B cell (primary cell): ENCODE measurements around the gene GGA3. TPM values are rescaled to one million over a fixed set of nuclear protein-coding genes. Genes with fewer than 3 reads are reported as not detected.

ENCODE experiments used
- ATAC-seq: fragments of 200-7000 bp; cut with Tn5 transposase; one replicate; pipeline ENCODE4 v1.10.0; 2021; ENCODE audit warnings: low read depth, mild to moderate bottlenecking, moderate number of reproducible peaks, moderate library complexity
- CTCF ChIA-PET: fragments of 350-600 bp; sonication (Branson Sonifier 250); formaldehyde crosslinking; loops from one replicate; lab custom pipeline; 2021; ENCODE audit warnings: antibody characterized with exemption, inconsistent platforms; lab: Charles Lee
- POLR2A ChIA-PET: fragments of 350-600 bp; sonication (Branson Sonifier 250); formaldehyde crosslinking; loops from one replicate; lab custom pipeline; 2021; ENCODE audit warnings: antibody characterized with exemption; lab: Charles Lee
- DNase-seq: peaks from one replicate; pipeline ENCODE4 v3.0.0; 2013
- H2AFZ ChIP-seq: 2 replicates; pipeline ENCODE4 v1.6.1; 2012; ENCODE audit warnings: mild to moderate bottlenecking, low read depth, low read length; ENCODE audit not compliant: insufficient read depth, poor library complexity, severe bottlenecking
- H3K27ac ChIP-seq, 2 donors: 1 replicate in 1 of 2; 2 replicates in 1 of 2; pipeline ENCODE4 v1.5.1; 2012 to 2013; ENCODE audit warnings: low read length in 2 of 2, mild to moderate bottlenecking in 2 of 2, moderate library complexity in 1 of 2
- H3K27me3 ChIP-seq, 4 experiments: fragments of 200-600 bp in 1 of 4; sonication (generic) in 1 of 4; replicated peaks in 1 of 4; 1 replicate in 2 of 4; 2 replicates in 2 of 4; pipeline versions ENCODE4 v1.6.1 to v1.7.0; 2013 to 2016; ENCODE audit warnings: low read length in 3 of 4, mild to moderate bottlenecking in 2 of 4, mixed read lengths in 1 of 4, moderate library complexity in 1 of 4; ENCODE audit not compliant: insufficient read depth in 4 of 4, control insufficient read depth in 3 of 4; ENCODE audit errors: control extremely low read depth in 1 of 4
- H3K36me3 ChIP-seq, 2 experiments: replicated peaks in 1 of 2; 1 replicate in 1 of 2; 2 replicates in 1 of 2; pipeline versions ENCODE4 v1.6.1 to v1.7.1; 2013; ENCODE audit warnings: low read length in 1 of 2; ENCODE audit not compliant: insufficient read depth in 2 of 2, control insufficient read depth in 1 of 2; ENCODE audit errors: control extremely low read depth in 1 of 2, extremely low read depth in 1 of 2
- H3K4me1 ChIP-seq, 2 donors: fragments of 200-600 bp in 1 of 2; sonication (generic) in 1 of 2; 1 replicate in 1 of 2; 2 replicates in 1 of 2; pipeline versions ENCODE4 v1.5.1 to v1.6.1; 2013 to 2017; ENCODE audit warnings: low read length in 2 of 2; ENCODE audit not compliant: control insufficient read depth in 2 of 2, insufficient read depth in 2 of 2
- H3K4me2 ChIP-seq: replicated peaks from 2 replicates; pipeline ENCODE3; 2012; ENCODE audit warnings: mild to moderate bottlenecking, low read depth, low read length; ENCODE audit not compliant: poor library complexity, severe bottlenecking
- H3K4me3 ChIP-seq, 5 experiments: fragments of 200-600 bp in 1 of 5; sonication (generic) in 1 of 5; 1 replicate in 3 of 5; 2 replicates in 2 of 5; pipeline versions ENCODE4 v1.5.1 to v1.7.0; 2011 to 2016; ENCODE audit warnings: low read length in 4 of 5, mild to moderate bottlenecking in 4 of 5, low read depth in 2 of 5, control low read depth in 1 of 5, moderate library complexity in 1 of 5; ENCODE audit not compliant: insufficient read depth in 1 of 5; ENCODE audit errors: control extremely low read depth in 1 of 5, extremely low read depth in 1 of 5
- H3K79me2 ChIP-seq: fragments of 200-600 bp; sonication (generic); one replicate; pipeline ENCODE4 v1.6.0; 2016; ENCODE audit warnings: low read length; ENCODE audit not compliant: control insufficient read depth, insufficient read depth
- H3K9ac ChIP-seq: fragments of 200-600 bp; sonication (generic); 2 replicates; pipeline ENCODE4 v1.6.1; 2017; ENCODE audit warnings: mild to moderate bottlenecking, low read length, moderate library complexity
- H3K9me3 ChIP-seq, 3 donors: one replicate each; pipeline versions ENCODE4 v1.6.1 to v1.7.1; 2013; ENCODE audit warnings: low read length in 2 of 3; ENCODE audit not compliant: control insufficient read depth in 2 of 3, insufficient read depth in 1 of 3; ENCODE audit errors: control extremely low read depth in 1 of 3
- H4K20me1 ChIP-seq: 2 replicates; pipeline ENCODE4 v1.6.0; 2012; ENCODE audit warnings: mild to moderate bottlenecking, low read length; ENCODE audit not compliant: insufficient read depth, control insufficient read depth, poor library complexity, severe bottlenecking
- H3K27ac Mint-ChIP-seq: one replicate; pipeline ENCODE4 v1.8.0; 2021; ENCODE audit warnings: mixed read lengths
- H3K27me3 Mint-ChIP-seq: one replicate; pipeline ENCODE4 v1.8.0; 2021; ENCODE audit warnings: mixed read lengths
- H3K4me1 Mint-ChIP-seq: one replicate; pipeline ENCODE4 v1.8.0; 2021; ENCODE audit warnings: mixed read lengths
- H3K4me3 Mint-ChIP-seq: one replicate; pipeline ENCODE4 v1.8.0; 2021; ENCODE audit warnings: mixed read lengths
- H3K9me3 Mint-ChIP-seq: one replicate; pipeline ENCODE4 v1.8.0; 2022; ENCODE audit warnings: mixed read lengths; ENCODE audit not compliant: insufficient read depth
- CTCF ChIP-seq: fragments of 200-600 bp; IDR thresholded peaks from one replicate; pipeline ENCODE4 v1.8.0; 2022; ENCODE audit warnings: antibody characterized with exemption, mild to moderate bottlenecking
- EZH2 ChIP-seq: IDR thresholded peaks from 2 replicates; pipeline ENCODE4 v1.6.1; 2012; ENCODE audit warnings: borderline replicate concordance, low read depth, mild to moderate bottlenecking, moderate library complexity, low read length; ENCODE audit not compliant: insufficient read depth, poor library complexity, severe bottlenecking
- WGBS: methylation state at CpG from one replicate; pipeline ENCODE4 v1.1.5; 2013; ENCODE audit warnings: missing lambda C conversion rate; ENCODE audit not compliant: insufficient coverage; 5-methylcytosine and 5-hydroxymethylcytosine counted together
- intact Hi-C: fragments of 100-400 bp; cut with micrococcal nuclease; formaldehyde crosslinking; loops from one replicate; pipeline ENCODE4 v1.10.0; 2022
- polyA plus RNA-seq: library from polyadenylated mRNA; depleted of rRNA; stranded (reverse); fragments of >200 nt; gene quantifications from 2 replicates; pipeline ENCODE4 v1.2.3, GENCODE V29; 2012
- total RNA-seq, 2 donors: library from RNA; stranded (reverse); fragments of 120-200 nt in 1 of 2; gene quantifications; 1 replicate in 1 of 2; 2 replicates in 1 of 2; pipeline versions ENCODE4 v1.2.3 to v1.2.4, GENCODE V29; 2013 to 2022

GGA3 gene
- total and polyA plus RNA-seq, 2 donors (not counting 1 experiment from before 2014, with no cell fraction given): 109 to 135 TPM

GRCh38 chr17:75237100-75238014, 24.0 kb downstream of the GGA3 start:
- POLR2A ChIA-PET: interaction anchor here (0.6 kb wide), 2 partner anchors 364 to 663 kb away, joined by 4 to 14 read pairs; no protein-coding TSS in a partner anchor
- no peak for DNase-seq
- no peak for ATAC-seq
- peak overlapping the region; percentile 16 for H3K27ac Mint-ChIP-seq
- H3K4me2 ChIP-seq: no peak overlapping the region
- H2AFZ ChIP-seq: no peak overlapping the region
- H3K4me3 Mint-ChIP-seq: no peak overlapping the region
- no peak overlapping the region for H3K27ac ChIP-seq
- H3K9ac ChIP-seq: no peak overlapping the region
- peaks cover 10 to 26% of the 10 kb centered on the region in 2 donors for H3K4me1 ChIP-seq
- TF ChIP-seq CTCF: no peak
- no peaks in the 10 kb centered on the region for H3K27me3 ChIP-seq
- no peaks in the 10 kb centered on the region for H3K27me3 Mint-ChIP-seq
- H3K4me1 Mint-ChIP-seq: peaks cover 21% of the 10 kb centered on the region
- 90% methylated on average over 8 of the region's 12 CpGs for WGBS
- no peaks in the 10 kb centered on the region for H3K9me3 ChIP-seq
- no peaks in the 10 kb centered on the region for H3K9me3 Mint-ChIP-seq
- H3K36me3 ChIP-seq: peaks cover 20 to 88% of the 10 kb centered on the region in 2 experiments
- no peaks in the 10 kb centered on the region for H4K20me1 ChIP-seq
- CTCF ChIA-PET: interaction anchor here (0.5 to 3.8 kb wide), 15 partner anchors 7 to 776 kb away, joined by 3 to 25 read pairs (median 3); partner anchors contain the start of genes MIF4GD and NUP85
- intact Hi-C loops: loop anchor here (1.0 kb wide), 3 partner anchors 123 to 276 kb away; partner anchors contain the start of gene ARMC7
- peaks cover 3% of the 10 kb centered on the region for H3K79me2 ChIP-seq
- H3K4me3 ChIP-seq: no peak overlapping the region

GRCh38 chr17:75232786-75233185, 28.6 kb downstream of the GGA3 start:
- Mint-ChIP-seq H3K4me1 (no peaks in the 10 kb centered on the region), H3K27me3 (no peaks in the 10 kb centered on the region), H3K9me3 (no peaks in the 10 kb centered on the region), H3K4me3 (no peak overlapping the region), H3K27ac (no peak overlapping the region)
- ChIA-PET POLR2A (no interaction called here), CTCF (no interaction called here)
- WGBS: 99% methylated on average over 12 of the region's 13 CpGs
- H3K4me3 ChIP-seq: no peak overlapping the region
- peaks cover 2% of the 10 kb centered on the region for H3K79me2 ChIP-seq
- no peaks in the 10 kb centered on the region for H3K4me1 ChIP-seq
- TF ChIP-seq EZH2 (no peak), CTCF (no peak)
- ATAC-seq: no peak
- H3K27me3 ChIP-seq: no peaks in the 10 kb centered on the region
- H3K9ac ChIP-seq: no peak overlapping the region
- no peak overlapping the region for H2AFZ ChIP-seq
- DNase-seq: no peak
- intact Hi-C loops: no loop called here
- no peak overlapping the region for H3K27ac ChIP-seq
- no peak overlapping the region for H3K4me2 ChIP-seq
- no peaks in the 10 kb centered on the region for H4K20me1 ChIP-seq
- H3K9me3 ChIP-seq: no peaks in the 10 kb centered on the region
- peaks cover 25 to 80% of the 10 kb centered on the region in 2 experiments for H3K36me3 ChIP-seq
